KG1 (cell line): ENCODE results near the gene ZNF609.
"Not testable (repeated sequence)": the region's sequence is repeated elsewhere in the genome, so short reads cannot be mapped to it uniquely, and the experiment has no call there.

Source experiments
- DNase-seq: peaks from one replicate; lab custom pipeline; 2025; lab: John Stamatoyannopoulos, UW

ZNF609 gene

DNA sequence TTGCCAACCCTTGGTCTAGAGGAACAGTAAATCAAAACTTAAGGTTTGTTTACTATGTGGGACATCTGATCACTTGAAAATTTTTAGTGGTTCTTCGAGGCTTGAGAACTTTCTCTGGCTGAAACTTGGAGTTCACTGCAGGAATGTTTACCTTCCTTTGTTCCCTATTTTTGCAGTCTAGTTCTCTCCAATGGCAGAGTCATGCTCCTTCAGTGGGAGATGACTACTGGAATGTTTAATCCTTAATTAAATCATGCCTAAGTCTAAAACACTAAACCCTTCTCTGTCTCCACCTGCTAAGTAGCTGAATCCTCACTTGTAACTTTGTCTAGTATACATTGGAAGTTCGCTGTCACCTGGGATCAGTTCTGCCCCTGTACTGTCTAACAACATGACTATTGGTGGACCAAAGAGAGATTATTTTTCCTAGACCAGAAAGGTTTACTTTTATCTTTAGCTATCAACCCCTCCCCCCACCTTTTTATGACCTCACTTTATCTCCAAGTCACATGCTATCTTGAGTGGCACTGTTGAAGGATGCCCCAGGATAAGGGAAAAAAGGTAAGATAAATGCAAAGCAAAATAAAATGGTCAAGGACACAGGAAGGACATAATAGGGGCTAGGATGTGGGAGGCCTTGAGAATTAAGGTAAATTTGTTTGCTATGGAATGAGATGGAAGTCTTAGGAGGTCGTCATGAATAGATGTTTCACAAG is 1.2 kb upstream of the ZNF609 start:
- DNase-seq, result no peak

GRCh38 chr15:64460724-64461720 is 644 bp downstream of the ZNF609 start:
- no peak for DNase-seq

DNA sequence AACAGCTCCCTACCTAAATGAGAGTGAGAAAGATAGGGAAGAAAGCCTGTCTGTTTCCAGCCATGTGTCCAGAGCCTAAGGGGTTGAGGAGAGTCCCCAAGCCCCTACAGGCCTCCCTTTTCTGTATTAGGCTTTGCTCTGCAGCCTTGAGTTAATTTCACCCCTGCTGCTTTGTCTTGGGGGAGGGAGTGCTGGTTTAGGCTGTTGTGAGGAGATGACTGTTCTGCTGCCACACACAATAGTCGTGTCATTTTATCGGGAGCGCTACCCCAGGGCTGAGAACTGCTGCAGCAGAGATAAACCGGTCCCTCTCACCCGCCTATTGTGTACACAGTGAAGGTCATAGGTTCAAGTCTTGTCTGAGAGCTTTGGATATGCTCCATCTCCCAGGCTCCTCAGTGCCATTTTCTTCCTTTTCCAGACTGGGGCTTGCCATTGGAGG is 1.4 kb downstream of the ZNF609 start:
- no peak for DNase-seq

GRCh38 chr15:64462492-64462891 is 2.1 kb downstream of the ZNF609 start:
- DNase-seq, result no peak

- no peak for DNase-seq
These were observed 4.1 kb downstream of the ZNF609 start for GRCh38 chr15:64464276-64465005.

GRCh38 chr15:64466408-64467141 is 6.2 kb downstream of the ZNF609 start:
- no peak for DNase-seq

- no peak for DNase-seq
These were observed 11.8 kb downstream of the ZNF609 start for GRCh38 chr15:64472161-64472560.

- DNase-seq, result no peak
These were observed 14.5 kb downstream of the ZNF609 start for GRCh38 chr15:64474846-64475245.

DNA sequence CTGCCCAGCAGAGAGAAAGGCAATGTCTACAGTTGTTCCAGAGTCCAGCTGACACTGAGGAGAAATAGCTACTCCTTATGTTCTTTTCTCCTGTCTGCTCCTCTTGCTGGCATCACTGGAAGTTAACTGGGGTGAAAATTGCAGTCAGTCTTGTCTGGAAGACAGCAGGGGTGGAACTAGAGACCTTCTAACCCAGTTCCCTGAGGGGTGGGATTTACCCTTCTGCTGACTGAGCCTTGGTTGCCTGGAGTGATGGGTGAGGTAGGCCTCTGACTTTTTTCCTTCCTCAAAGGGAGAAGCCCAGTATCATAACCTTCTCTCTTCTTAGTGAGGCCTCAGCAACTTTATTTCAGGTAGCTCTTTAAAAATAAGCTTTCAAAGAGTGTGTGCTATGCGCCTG is 16.2 kb downstream of the ZNF609 start:
- DNase-seq, result no peak

- no peak for DNase-seq
These were observed 18.5 kb downstream of the ZNF609 start for GRCh38 chr15:64478863-64479262.

DNA sequence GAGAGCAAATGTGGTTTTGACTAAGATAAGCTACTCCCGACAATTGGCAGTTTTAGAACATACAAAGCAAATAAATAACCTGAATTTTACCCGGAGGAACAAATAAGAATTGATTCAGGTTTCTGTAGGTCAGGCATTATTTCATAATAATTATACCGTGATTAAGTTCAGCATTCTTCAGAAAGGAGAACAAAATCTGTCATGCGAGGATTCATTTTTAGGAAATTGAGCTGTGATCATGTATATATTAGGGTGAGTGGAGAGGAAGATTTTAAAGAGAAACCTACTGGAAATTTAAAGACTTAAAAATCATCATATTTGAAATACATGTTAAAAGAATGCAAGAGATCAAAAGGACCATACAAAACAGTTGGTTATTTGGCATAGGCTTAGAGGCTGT is 20.5 kb downstream of the ZNF609 start:
- DNase-seq, result no peak

- no peak for DNase-seq
These were observed 23.4 kb downstream of the ZNF609 start for GRCh38 chr15:64483749-64484148.

- no peak for DNase-seq
These were observed 25.4 kb downstream of the ZNF609 start for GRCh38 chr15:64485796-64486195.

- DNase-seq, result no peak
These were observed 30.4 kb downstream of the ZNF609 start for GRCh38 chr15:64490598-64491259.

GRCh38 chr15:64493641-64494040 is 33.3 kb downstream of the ZNF609 start:
- DNase-seq, result no peak

DNA sequence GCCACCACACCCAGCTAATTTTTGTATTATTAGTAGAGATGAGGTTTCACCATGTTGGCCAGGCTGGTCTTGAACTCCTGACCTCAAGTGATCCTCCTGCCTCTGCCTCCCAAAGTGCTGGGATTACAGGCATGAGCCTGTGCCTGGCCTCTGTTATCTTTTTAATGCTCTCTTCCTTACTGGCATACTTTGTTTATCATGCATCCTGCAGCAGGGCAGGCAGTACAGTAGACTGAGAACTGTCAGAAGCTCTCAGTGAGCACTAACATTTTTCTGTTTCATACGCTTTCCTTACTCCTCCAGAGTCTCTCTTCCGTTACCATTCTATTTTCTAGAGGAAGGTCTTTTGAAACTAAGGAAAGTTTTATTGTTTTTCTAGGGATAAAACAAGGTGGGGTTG is 35.6 kb downstream of the ZNF609 start:
- not testable (repeated sequence) for DNase-seq

GRCh38 chr15:64500695-64501395 is 40.5 kb downstream of the ZNF609 start:
- DNase-seq, result no peak

DNA sequence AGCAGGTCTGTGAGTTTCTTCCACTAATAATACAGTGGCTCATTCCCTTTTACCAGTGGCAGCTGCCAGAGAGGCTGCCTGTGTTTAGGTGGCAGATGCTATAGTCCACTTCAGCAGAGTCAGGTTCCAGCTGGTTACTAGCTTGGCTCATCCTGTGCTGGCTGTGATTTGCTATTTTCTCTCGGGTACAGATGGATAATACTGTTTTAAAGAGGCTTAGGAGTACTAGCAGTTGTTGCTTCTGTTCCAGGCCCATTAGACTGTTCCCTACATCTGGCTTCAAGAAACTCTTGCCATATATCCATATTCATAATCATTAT is 41.0 kb downstream of the ZNF609 start:
- DNase-seq, result no peak

- no peak for DNase-seq
These were observed 41.8 kb downstream of the ZNF609 start for GRCh38 chr15:64502151-64502550.

GRCh38 chr15:64502551-64502950 is 42.2 kb downstream of the ZNF609 start:
- no peak for DNase-seq

DNA sequence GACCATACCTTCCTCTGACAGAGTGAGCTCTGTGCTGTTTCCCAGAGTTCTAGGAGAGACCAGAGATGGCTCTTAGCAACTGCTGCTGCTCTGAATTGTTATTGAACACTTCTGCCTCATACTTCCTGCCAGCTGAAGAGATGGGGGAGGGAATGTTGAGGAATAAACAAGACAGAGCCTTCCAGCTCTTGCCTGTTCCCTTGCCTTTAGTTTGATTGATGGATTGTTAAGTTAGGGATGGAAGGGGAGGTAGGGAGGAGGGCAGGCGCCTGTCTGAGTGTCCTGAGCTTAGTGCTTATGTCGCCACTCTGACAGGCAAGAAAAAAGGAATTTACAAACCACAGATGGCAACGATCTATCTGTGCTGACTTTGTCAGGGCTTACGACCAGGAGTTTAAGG is 42.8 kb downstream of the ZNF609 start:
- no peak for DNase-seq
